ENCODE results near the gene KRT26.

DNA sequence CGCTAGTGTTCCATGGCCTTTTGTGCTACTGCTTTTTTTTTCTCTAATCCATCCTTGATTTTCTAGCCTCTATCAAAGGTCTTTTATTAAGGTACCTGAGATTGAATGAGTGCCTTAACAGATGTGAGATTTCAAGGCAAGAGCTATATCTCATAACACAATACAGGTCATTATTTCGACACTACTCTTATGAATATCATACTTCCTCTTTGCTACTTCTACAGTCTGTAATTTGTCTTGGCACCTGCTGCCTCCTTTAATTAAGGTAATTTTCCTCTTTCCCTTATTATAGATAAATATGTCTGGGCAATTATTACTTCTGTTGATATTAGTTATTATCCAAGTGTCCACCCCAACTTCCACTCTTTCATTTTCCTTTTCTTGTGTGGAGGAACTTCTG is 22.5 kb upstream of the KRT26 start:
- TF ChIP-seq, protein P1, sequence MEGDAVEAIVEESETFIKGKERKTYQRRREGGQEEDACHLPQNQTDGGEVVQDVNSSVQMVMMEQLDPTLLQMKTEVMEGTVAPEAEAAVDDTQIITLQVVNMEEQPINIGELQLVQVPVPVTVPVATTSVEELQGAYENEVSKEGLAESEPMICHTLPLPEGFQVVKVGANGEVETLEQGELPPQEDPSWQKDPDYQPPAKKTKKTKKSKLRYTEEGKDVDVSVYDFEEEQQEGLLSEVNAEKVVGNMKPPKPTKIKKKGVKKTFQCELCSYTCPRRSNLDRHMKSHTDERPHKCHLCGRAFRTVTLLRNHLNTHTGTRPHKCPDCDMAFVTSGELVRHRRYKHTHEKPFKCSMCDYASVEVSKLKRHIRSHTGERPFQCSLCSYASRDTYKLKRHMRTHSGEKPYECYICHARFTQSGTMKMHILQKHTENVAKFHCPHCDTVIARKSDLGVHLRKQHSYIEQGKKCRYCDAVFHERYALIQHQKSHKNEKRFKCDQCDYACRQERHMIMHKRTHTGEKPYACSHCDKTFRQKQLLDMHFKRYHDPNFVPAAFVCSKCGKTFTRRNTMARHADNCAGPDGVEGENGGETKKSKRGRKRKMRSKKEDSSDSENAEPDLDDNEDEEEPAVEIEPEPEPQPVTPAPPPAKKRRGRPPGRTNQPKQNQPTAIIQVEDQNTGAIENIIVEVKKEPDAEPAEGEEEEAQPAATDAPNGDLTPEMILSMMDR (IDR thresholded peaks at IDR 0.05; ENCODE audit: borderline replicate concordance, extremely low read depth, low read length, poor library complexity, severe bottlenecking), result no peak
- TF ChIP-seq EZH2 (IDR thresholded peaks at IDR 0.05; ENCODE audit: borderline replicate concordance, low read depth, low read length, severe bottlenecking), result no peak

Data from DND-41 (cell line).